ENCODE measurements around the gene ERBB2. TPM values are rescaled to one million over a fixed set of nuclear protein-coding genes. Genes with fewer than 3 reads are reported as not detected.

The ERBB2 gene
- total and polyA plus RNA-seq, 2 of the 8 experiments (the other 6 are each of a cell fraction or from before 2014, with no cell fraction given), result 183 to 394 TPM

GRCh38 chr17:39727556-39727955, 27.7 kb downstream of the ERBB2 start (continued):
- no peak for TF ChIP-seq FOSL1 (IDR thresholded peaks at IDR 0.05; ENCODE audit: insufficient read depth, low read depth, low read length)
- TF ChIP-seq SP4 (IDR thresholded peaks at IDR 0.05; ENCODE audit: low read length), result no peak
- no peak for TF ChIP-seq BCL11A (IDR thresholded peaks at IDR 0.05; ENCODE audit: low read depth in 2 of 2, low read length in 2 of 2)
